HG03045 (cell line): ENCODE measurements around the gene RAP1GAP.

Experiments used
- ATAC-seq: cut with Tn5 transposase; IDR thresholded peaks from one replicate; pipeline ENCODE4 v1.9.1; 2021; ENCODE audit warnings: mild to moderate bottlenecking, moderate library complexity; ENCODE audit not compliant: unreplicated experiment

RAP1GAP gene

DNA sequence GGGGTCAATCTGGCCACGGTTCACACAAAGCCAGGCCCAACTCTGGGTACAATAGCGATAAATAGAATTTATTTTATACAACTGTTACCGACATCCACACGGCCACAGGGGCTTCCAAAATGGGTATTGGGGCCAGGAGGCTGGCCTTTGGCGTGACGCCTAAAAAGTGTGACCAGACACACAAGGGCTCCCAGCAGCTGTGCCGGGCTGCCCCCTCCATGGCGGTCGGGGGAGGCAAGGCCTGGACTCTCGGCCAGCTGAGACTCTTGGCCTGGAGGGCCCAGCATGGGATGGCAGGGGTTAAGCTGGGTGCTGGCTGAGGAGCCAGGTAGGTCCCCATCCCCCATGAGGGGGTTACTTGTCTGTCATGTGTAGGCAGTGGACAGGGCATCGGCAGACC is 73.0 kb downstream of the RAP1GAP start:
- no peak for ATAC-seq

DNA sequence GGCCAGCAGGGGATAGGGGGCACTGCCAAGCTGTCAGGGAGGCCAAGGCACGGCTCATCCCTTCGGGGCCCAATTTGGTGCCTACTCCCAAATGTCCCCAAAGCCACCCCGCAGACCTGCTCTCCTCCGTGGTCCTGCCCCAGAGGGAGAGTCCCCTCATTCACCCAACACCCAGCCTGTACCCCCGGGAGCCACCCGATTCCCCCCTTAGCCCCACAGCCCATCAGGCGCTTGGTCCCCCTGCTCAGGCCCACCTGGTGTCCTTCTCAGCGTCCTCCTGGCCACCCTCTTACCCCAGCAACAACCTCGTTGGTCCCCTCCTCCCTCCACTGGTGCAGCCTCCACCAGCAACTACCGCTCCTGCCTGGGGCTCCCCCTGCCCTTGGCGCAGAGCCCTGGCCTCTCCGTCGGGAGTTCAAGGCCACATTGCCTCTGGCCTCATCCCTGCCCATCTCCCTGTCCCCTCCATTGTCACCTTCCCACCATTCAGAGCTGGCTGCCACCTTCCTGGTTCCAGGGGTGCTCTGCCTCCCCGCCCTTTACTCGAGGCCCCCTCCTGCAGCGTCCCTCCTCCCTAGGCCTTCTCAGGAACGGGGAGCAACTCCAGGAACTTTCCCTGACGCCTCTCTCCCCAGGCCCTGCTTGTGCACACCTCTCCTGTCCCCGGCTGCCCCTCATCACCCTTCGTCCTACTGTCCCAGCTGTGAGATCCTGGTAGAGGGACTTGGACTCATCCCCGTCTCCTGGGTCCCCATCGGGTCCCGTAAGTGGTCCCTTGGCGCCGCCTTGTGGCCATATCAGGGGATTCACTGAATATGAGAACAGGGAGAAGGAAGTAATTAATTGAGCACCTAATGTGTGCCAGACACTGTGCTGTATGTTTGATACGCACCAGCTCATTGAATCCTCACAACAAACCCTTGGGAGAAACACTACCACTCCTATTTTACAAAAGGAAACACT is 73.9 kb downstream of the RAP1GAP start:
- ATAC-seq = no peak

DNA sequence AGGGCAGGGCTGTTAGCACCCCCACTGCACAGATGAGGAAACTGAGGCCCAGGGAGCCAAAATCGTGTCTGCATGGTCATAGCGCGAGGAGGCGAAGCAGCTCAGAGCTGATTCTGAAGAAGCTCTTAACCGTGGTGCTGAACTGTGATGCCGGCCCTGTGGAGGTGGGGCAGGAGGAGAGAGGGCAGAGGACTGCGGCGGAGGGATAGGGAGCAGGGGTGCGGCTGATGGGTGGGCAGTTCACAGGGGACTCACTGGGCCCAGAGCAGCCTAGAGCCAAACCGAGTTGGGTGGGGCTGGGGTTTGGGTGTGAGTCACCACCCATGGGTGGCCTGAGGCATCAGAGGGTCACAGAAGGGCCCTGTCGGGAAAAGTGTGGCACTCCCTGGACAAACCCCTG is 74.7 kb downstream of the RAP1GAP start:
- no peak for ATAC-seq

DNA sequence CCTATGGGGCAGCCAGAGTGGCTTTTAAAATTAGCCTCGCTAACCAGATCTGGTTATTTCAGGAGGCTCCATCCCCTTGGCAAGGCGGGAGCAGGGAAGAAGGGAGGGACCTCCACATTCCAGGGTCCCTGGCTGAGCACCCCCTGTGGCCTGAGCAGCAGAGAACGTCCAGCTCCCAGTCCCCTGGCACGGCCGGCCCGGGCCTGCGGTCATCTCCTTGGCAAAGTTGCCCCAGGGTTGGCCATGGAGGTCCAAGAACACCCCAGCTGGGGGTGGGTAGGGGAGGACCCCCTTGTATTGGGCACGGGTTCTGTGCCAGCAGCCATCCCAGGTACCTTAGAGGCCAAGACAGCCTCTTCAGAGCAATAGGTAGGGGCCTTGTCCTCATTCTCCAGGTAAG is 75.9 kb downstream of the RAP1GAP start:
- no peak for ATAC-seq

DNA sequence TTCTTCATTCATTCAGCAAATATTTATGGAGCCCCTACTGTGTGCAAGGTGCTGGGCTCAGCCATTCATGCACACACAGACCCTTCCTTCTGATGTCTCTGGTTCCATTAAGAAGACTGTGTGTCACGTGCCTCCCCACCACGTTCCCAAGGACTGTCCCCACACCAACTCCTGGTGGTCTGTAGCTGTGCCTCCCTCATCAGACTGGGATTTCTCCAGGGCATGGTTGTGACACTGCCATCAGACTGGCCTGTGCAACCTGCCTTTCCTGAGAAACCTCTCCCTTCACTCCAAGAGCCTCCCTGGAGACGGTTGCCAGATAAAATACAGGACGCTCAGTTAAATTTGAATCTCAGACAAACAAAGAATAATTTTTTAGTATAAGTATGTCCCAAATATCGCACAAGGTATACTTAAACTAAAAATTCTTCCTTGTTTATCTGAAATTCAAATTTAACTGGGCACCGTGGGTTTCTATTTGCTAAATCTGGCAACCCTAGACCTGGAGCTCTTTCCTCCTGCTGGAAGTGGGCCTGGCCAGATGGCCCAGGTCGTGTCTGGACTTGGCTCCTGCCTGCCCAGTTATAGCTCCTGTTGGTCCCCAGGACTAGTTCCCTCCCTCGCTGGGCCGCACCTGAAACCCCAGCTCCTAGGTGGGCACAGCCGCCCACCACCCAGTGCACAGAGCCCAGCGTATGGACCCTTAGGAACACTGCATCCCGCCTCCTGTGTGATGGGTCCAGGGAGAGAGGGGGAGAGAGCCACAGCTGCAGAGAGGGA is 76.9 kb downstream of the RAP1GAP start:
- ATAC-seq = no peak

DNA sequence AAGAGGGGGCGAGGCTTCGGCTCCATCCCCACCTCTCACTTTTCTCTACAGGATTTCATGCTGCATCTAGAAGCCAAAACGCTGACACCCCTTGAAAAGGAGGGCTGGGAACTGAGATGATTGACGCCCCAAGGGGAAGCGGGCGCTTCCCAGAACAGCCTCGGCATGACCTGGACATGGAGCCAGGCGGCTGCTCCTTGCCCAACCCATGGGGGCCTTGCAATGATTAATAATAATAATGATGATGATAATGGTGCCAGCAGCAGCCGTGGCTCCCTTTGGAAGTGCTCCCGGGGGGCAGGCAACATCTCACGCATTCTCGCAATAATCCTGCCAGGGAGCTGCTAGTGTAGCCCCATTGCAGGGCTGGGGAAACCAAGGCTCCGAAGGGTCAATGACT is 78.2 kb downstream of the RAP1GAP start:
- ATAC-seq = no peak

DNA sequence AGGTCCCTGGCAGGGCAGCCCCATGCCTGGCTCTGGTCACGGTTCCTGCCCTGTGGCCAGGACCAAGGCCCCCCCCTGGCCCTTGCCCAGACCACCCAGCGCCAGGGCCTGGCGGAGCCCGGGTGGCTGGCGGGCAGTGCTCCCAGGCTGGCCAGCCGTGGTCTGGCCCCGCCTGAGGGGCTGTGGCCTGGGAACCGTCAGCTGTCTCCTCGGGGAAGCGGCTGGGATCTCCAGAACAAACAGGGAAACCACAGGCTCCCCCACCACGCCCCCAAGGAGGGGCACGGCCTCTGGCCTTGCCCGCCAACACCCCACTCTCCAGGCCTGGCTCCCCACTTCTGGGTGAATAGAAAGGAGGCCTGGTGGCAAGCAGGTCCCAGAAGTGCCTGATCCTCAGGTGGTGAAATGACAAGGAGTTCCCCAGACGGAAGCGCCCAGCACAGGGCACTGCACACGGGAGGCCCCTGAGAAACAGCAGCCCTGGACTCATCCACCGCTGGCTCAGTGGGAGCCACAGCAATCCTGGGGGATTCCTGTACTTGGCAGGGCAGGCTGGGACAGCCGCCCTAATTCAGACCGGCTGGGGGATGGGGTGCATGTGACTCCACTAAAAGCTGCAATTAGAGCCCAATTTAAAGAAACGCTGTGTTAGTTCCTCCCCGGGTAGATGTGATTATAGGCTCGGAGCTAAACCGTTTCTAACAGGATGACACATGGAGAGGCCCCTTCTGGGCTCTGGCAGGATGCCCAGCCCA is 78.9 kb downstream of the RAP1GAP start:
- no peak for ATAC-seq

DNA sequence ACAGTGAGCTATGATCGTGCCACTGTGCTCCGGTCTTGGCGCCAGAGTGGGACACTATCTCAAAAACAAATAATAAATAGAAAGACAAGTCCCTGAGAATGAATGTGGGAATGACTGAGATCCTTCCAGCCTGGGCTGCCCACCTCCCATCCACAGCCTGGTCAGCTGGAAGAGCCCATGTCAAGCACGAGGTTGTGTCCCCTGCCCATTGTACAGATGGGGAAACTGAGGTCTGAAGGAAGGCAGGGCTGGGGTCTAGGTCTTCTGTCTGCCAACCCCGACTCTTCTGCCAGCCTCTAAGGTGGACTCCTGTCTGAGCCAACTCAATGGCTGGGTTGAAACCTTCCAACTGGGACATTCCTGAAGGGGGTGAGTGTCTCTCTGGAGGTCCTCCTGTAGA is 79.5 kb downstream of the RAP1GAP start:
- ATAC-seq = no peak

DNA sequence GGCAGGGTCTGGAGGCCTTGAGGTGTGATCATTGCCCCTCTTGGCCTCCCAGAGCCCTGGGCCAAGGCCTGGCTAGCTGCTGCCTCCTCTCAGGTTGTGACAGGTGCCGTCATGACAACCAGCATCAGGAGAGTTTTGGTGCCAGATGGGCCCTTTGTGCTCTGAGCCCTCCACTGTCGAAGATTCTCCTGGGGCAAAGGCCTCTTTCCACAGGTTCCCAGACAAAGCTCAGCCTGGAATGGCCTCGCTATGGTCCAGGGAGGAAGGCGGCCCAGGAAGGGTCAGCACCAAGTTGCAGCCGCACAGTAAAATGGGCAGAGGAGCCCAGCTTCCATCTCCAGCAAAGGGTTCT is 81.6 kb downstream of the RAP1GAP start:
- ATAC-seq = no peak

DNA sequence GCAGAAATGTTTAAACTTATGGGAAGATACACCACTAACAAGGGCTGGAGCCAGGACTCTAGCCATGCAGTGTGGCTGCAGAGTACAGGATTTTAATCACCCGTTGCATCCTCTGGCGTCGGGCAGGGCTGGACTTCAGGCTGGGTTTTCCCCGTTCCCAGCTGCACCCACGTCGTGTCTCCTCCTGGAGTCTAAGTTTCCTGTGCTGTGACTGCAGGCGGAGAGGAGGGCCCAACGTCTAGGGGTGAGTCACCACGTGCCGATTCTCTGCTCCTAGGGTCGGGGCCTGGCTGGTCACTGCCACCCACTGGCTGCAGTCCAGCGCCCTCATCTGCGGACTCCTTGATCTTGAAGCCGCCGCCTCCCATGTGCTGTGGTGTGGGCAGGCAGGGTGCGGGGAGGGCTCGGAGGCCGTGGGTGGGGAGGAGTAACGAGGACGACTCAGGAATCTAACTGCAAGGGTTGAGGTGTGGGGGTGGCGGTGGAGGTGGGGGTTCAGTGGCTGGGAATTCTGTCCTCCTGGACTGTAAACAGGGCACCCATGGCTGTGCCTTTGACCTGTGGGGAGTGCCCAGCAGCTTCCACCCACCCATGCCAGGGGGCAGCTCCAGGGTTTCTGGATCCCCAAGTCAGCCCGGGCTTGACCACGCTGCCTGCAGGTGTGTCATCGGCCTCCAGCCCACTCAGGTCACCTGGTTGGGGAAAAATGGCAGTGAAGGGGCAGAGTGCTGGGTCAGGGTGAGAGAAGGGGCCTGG is 82.1 kb downstream of the RAP1GAP start:
- ATAC-seq = no peak

DNA sequence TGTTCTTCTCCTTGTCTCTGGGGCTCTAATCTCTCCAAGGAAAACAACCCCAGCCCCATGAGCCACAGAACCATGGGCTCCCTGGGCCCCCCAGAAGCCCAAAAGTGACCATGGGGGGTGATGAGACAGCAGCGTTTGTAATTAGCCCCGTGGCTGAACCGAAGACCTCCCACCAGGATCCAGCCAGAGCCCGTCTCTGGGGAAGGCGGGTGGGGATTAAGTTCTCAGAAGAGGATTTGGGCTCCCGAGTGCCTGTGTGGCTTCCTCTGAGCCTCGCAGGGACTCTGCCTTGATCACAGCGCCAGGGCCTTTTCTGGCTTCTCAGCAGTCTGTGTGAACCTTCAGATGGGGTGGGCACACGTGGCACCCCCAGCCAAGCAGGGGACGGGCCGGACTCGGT is 82.9 kb downstream of the RAP1GAP start:
- ATAC-seq = no peak

DNA sequence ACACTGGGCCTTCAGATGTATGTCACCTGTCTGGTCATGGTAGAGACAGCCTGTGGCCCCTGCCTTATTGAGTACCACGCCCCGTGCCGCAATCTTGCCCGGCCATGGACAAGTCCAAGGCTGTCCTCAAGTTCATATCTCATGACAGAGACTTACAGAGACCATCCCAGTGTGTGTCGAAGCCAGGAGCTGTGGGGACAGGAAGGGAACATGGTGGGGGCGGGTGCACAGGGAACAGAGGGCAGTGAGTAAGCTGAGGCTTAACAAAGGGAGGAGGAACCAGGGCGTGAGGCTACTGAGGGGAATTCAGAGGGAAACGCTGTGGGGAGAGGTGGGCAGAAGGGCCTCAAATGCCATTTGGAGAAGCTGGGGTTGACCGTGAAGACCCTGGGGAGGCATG is 84.1 kb downstream of the RAP1GAP start:
- no peak for ATAC-seq

DNA sequence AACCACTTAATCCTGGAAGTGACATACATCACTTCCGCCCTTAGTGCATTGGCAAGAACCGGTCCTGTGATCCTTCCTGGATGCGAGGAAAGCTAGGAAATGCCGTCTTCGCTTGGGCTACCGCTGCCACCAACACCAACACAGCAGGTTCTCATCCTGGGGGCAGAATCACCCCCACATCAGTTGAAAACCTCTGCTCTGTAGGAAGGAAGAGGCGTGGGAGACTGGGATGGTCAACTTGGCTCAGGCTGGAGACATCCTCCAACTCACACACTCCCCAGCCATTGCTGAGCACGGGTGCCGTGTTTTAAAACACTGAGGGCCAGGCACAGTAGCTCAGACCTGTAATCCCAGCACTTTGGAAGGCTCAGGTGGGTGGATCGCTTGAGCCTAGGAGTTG is 85.1 kb downstream of the RAP1GAP start:
- ATAC-seq = no peak

DNA sequence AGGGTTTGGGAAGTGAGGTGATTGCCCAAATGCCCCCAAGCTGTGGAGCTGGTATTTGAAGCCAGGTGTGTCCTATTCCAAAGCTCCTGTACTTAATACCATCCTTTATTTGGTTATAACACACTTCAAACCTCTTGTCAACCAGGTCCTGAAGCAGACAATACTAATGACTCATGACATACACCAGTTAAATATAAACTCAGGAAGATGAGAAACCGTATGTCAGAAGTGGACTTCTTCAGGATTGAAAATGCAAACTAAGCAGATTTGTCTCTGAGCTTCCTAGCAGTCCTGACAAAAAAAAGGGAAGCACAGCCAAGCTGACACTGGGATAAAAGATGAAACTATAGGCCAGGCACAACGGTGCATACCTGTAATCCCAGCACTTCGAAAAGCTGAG is 89.4 kb downstream of the RAP1GAP start:
- ATAC-seq = no peak

DNA sequence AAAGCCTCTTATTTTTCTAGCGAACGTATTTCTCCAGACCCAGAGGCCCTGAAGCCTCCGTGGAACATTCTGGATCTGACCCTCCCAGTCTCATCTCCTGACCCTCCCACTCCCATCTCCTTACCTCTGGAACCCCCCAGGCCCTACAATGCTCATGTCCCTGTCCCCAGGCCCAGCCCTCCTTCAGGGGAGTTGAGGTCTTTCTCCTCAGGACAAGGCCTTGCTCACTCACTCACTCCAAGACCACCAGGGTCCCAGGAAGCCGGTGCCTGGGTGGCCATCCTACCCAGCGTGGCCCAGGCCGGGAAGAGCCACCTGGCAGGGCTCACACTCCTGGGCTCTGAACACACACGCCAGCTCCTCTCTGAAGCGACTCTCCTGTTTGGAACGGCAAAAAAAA is 91.2 kb downstream of the RAP1GAP start:
- no peak for ATAC-seq

DNA sequence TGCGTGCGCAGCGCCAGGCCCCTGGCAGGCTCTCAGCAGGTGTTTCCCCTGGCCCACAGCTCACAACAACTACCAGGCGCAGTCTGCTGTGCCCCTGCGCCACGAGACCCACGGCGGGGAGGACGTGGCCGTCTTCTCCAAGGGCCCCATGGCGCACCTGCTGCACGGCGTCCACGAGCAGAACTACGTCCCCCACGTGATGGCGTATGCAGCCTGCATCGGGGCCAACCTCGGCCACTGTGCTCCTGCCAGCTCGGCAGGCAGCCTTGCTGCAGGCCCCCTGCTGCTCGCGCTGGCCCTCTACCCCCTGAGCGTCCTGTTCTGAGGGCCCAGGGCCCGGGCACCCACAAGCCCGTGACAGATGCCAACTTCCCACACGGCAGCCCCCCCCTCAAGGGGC is 91.8 kb downstream of the RAP1GAP start:
- no peak for ATAC-seq

DNA sequence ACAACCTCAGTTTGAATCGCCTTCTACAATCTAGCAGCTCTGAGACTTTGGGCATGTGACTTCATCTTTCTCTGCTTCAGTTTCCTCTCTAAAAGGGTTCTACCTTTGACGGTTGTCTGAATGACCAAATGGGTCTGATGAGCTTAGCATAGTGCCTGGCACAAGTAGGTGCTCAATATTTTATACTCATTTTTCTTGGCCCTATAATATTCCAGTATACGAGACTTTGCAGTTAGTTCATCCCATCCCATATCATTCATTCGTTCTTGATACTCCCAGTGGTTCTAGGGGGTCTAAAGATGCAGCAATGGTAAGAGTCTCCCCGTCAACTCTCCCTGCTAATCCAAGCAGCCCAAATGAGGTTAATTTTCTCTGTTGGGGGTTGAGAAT is 92.4 kb downstream of the RAP1GAP start:
- ATAC-seq = no peak

DNA sequence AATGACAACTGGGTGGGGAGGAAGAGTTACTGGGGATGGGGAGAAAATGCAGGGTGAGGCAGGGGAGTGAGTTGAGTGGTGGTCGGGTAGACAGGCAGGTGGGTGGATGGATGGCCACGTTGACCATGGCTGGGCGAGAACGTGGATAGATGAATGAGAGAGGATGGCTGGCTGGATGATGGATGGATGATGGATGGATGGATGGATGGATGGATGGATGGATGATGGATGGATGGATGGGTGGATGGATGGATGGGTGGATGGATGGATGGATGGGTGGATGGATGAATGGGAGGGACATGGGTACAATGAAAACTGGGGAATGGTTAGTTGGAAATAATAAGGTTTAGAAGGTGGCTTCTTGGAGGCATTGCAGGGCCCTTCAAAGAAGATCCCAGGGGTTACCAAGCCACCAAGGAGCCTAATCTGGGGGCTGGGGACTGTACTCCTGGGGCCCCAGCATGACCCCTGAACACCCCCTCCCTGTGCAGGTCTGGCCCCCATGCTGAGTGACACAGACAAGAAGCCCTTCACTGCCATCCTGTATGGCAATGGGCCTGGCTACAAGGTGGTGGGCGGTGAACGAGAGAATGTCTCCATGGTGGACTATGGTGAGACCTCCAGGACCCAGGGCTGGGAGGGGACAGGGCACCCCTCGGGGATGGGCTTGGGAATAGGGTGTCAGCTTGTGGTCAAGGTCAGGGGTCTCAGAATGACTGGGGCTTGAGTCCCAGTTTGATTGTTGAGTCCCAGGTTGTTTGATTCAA is 92.9 kb downstream of the RAP1GAP start:
- ATAC-seq = no peak

DNA sequence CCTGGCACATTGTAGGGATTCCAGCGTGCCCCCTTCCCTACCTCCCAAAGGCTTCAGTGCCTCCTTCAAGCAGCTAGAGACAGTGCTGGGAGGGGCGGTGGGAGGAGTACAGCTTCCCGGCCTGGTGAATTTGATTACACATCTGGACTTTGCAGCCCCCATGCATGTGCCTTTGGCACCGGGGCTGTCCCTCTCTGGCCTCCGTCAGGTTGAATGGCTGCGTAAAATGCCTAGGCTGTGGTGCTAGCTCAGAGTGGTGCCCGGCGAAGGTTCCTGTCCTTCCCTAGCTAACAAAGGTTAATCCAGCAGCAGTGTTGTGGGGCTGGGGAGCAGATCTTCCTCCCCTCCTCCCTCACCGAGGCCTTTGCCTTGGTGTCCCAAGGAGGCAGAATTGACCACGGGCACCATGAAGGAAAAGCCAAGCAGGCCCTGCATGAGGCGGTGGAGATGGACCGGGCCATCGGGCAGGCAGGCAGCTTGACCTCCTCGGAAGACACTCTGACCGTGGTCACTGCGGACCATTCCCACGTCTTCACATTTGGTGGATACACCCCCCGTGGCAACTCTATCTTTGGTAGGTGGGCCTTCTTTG is 93.7 kb downstream of the RAP1GAP start:
- no peak for ATAC-seq
